WTC11 (cell line): ENCODE measurements around the gene MAD2L1. TPM values are rescaled to one million over a fixed set of nuclear protein-coding genes. Genes with fewer than 3 reads are reported as not detected.

Source experiments
- ATAC-seq: fragments of 200-7000 bp; cut with Tn5 transposase; 2 replicates; pipeline ENCODE4 v1.10.0; 2021; ENCODE audit warnings: mild to moderate bottlenecking, moderate library complexity
- CTCF ChIA-PET: fragments of 300-600 bp; sonication (Branson Sonifier 250); formaldehyde crosslinking; loops from one replicate; lab custom pipeline; 2021; ENCODE audit warnings: antibody characterized with exemption; lab: Charles Lee
- POLR2A ChIA-PET: fragments of 350-600 bp; sonication (Branson Sonifier 250); formaldehyde crosslinking; loops from one replicate; lab custom pipeline; 2021; ENCODE audit warnings: antibody characterized with exemption; lab: Charles Lee
- DNase-seq: peaks from one replicate; pipeline ENCODE4 v3.0.0; 2021; ENCODE audit warnings: low spot score
- H3K27ac Mint-ChIP-seq: 2 replicates; pipeline ENCODE4 v1.8.0; 2021; ENCODE audit warnings: mixed read lengths
- H3K27me3 Mint-ChIP-seq: 2 replicates; pipeline ENCODE4 v1.8.0; 2021; ENCODE audit warnings: low read depth, mild to moderate bottlenecking, moderate library complexity, mixed read lengths
- H3K36me3 Mint-ChIP-seq: 2 replicates; pipeline ENCODE4 v1.8.0; 2021; ENCODE audit warnings: mixed read lengths
- H3K4me1 Mint-ChIP-seq: 2 replicates; pipeline ENCODE4 v1.8.0; 2022; ENCODE audit warnings: mixed read lengths
- H3K4me3 Mint-ChIP-seq: 2 replicates; pipeline ENCODE4 v1.8.0; 2021; ENCODE audit warnings: mild to moderate bottlenecking, moderate library complexity, mixed read lengths
- H3K9me3 Mint-ChIP-seq: 2 replicates; pipeline ENCODE4 v1.8.0; 2021; ENCODE audit warnings: mixed read lengths
- ATF6 ChIP-seq: sonication (generic); formaldehyde crosslinking; IDR thresholded peaks from 2 replicates; pipeline ENCODE4 v1.8.1; 2023; ENCODE audit warnings: mild to moderate bottlenecking, missing genetic modification reagents
- CBFB ChIP-seq: sonication (generic); formaldehyde crosslinking; IDR thresholded peaks from 2 replicates; pipeline ENCODE4 v1.8.1; 2022; ENCODE audit warnings: mild to moderate bottlenecking, low read depth, missing genetic modification reagents
- CDX4 ChIP-seq: fragments of 250-450 bp; sonication (Bioruptor Pico); IDR thresholded peaks from 2 replicates; pipeline ENCODE4 v1.9.0; 2021; ENCODE audit warnings: moderate library complexity, mild to moderate bottlenecking, inconsistent platforms, borderline replicate concordance
- ELF4 ChIP-seq: sonication (generic); formaldehyde crosslinking; IDR thresholded peaks from 2 replicates; pipeline ENCODE4 v1.8.1; 2022; ENCODE audit warnings: low read depth, mild to moderate bottlenecking, moderate library complexity, missing genetic modification reagents
- KAT7 ChIP-seq: sonication (generic); formaldehyde crosslinking; IDR thresholded peaks from 2 replicates; pipeline ENCODE4 v1.8.1; 2023; ENCODE audit warnings: missing genetic modification reagents, mild to moderate bottlenecking, borderline replicate concordance
- OVOL2 ChIP-seq: fragments of 250-450 bp; sonication (Bioruptor Pico); IDR thresholded peaks from 2 replicates; pipeline ENCODE4 v1.9.0; 2021; ENCODE audit warnings: mild to moderate bottlenecking, borderline replicate concordance
- SMAD4 ChIP-seq: sonication (generic); formaldehyde crosslinking; IDR thresholded peaks from 2 replicates; pipeline ENCODE4 v1.8.0; 2022; ENCODE audit warnings: mild to moderate bottlenecking, missing genetic modification reagents
- TEAD1 ChIP-seq: sonication (generic); formaldehyde crosslinking; IDR thresholded peaks from 2 replicates; pipeline ENCODE4 v1.8.0; 2022; ENCODE audit warnings: mild to moderate bottlenecking, missing genetic modification reagents
- ZBTB21 ChIP-seq: sonication (generic); formaldehyde crosslinking; IDR thresholded peaks from 2 replicates; pipeline ENCODE4 v1.8.1; 2023; ENCODE audit warnings: mild to moderate bottlenecking, missing genetic modification reagents, borderline replicate concordance
- ZNF138 ChIP-seq: sonication (generic); formaldehyde crosslinking; conservative IDR thresholded peaks from 2 replicates; pipeline ENCODE4 v1.8.1; 2022; ENCODE audit warnings: mild to moderate bottlenecking, moderate library complexity, missing genetic modification reagents
- ZNF396 ChIP-seq: fragments of 250-450 bp; sonication (Bioruptor Pico); IDR thresholded peaks from 2 replicates; pipeline ENCODE4 v1.8.0; 2021; ENCODE audit warnings: mild to moderate bottlenecking, moderate library complexity, borderline replicate concordance
- ZNF512 ChIP-seq: sonication (generic); formaldehyde crosslinking; IDR thresholded peaks from 2 replicates; pipeline ENCODE4 v1.8.1; 2022; ENCODE audit warnings: missing genetic modification reagents, borderline replicate concordance
- ZSCAN18 ChIP-seq: fragments of 250-450 bp; sonication (Bioruptor Pico); IDR thresholded peaks from 2 replicates; pipeline ENCODE4 v2.1.2; 2022; ENCODE audit warnings: mild to moderate bottlenecking, moderate library complexity
- total RNA-seq: library from RNA; stranded (reverse); gene quantifications from 3 replicates; pipeline ENCODE4 v1.2.3, GENCODE V29; 2021
- TF ChIP-seq, protein P1 (sequence below): sonication (generic); formaldehyde crosslinking; IDR thresholded peaks from 2 replicates; pipeline ENCODE4 v1.8.1; 2023; ENCODE audit warnings: mild to moderate bottlenecking, moderate library complexity, missing genetic modification reagents
- TF ChIP-seq, protein P2 (sequence below): fragments of 200-600 bp; IDR thresholded peaks from 2 replicates; pipeline ENCODE4 v1.8.0; 2022; ENCODE audit warnings: antibody characterized with exemption
- TF ChIP-seq, protein P3 (sequence below): sonication (generic); formaldehyde crosslinking; IDR thresholded peaks from 2 replicates; pipeline ENCODE4 v1.8.0; 2022; ENCODE audit warnings: mild to moderate bottlenecking, missing genetic modification reagents
- TF ChIP-seq, protein P4 (sequence below): fragments of 250-450 bp; sonication (Bioruptor Pico); IDR thresholded peaks from 2 replicates; pipeline ENCODE4 v1.8.0; 2021; ENCODE audit warnings: mild to moderate bottlenecking

MAD2L1 gene
- total RNA-seq, 1 experiment from 2014 or later, result 81.2 TPM

DNA sequence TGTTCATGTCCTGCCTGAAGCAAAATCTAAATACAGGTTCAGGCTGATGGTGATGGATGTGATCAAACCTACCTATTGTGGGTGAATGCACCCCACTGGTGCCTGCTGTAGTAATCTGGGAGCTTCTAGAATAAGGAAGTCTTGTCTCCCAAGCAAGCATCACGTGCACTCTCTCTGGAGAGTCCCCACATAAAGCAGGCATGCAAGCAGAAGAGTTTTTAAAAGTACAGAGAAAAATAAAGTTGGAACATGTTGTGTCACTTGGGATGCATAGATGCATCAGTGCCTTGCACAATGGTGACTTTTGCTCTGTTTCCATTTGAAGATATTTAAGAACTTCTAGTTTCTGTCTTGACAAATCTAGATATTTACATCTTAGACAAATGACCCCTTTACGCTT is 54.9 kb downstream of the MAD2L1 start (continued):
- no peak for TF ChIP-seq ZSCAN18 (CRISPR knock-in tag)
- TF ChIP-seq CDX4 (CRISPR knock-in tag), result no peak
- no peak for TF ChIP-seq ZNF138 (CRISPR knock-in tag)
- TF ChIP-seq, protein P1, sequence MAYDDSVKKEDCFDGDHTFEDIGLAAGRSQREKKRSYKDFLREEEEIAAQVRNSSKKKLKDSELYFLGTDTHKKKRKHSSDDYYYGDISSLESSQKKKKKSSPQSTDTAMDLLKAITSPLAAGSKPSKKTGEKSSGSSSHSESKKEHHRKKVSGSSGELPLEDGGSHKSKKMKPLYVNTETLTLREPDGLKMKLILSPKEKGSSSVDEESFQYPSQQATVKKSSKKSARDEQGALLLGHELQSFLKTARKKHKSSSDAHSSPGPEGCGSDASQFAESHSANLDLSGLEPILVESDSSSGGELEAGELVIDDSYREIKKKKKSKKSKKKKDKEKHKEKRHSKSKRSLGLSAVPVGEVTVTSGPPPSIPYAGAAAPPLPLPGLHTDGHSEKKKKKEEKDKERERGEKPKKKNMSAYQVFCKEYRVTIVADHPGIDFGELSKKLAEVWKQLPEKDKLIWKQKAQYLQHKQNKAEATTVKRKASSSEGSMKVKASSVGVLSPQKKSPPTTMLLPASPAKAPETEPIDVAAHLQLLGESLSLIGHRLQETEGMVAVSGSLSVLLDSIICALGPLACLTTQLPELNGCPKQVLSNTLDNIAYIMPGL (CRISPR knock-in tag), result no peak
- no peak for TF ChIP-seq ZNF512 (CRISPR knock-in tag)
- TF ChIP-seq, protein P2, sequence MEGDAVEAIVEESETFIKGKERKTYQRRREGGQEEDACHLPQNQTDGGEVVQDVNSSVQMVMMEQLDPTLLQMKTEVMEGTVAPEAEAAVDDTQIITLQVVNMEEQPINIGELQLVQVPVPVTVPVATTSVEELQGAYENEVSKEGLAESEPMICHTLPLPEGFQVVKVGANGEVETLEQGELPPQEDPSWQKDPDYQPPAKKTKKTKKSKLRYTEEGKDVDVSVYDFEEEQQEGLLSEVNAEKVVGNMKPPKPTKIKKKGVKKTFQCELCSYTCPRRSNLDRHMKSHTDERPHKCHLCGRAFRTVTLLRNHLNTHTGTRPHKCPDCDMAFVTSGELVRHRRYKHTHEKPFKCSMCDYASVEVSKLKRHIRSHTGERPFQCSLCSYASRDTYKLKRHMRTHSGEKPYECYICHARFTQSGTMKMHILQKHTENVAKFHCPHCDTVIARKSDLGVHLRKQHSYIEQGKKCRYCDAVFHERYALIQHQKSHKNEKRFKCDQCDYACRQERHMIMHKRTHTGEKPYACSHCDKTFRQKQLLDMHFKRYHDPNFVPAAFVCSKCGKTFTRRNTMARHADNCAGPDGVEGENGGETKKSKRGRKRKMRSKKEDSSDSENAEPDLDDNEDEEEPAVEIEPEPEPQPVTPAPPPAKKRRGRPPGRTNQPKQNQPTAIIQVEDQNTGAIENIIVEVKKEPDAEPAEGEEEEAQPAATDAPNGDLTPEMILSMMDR, result no peak
- TF ChIP-seq CBFB, result no peak
- TF ChIP-seq ELF4 (CRISPR knock-in tag), result no peak
- TF ChIP-seq ZBTB21, result no peak
- no peak for TF ChIP-seq ZNF396 (CRISPR knock-in tag)
- TF ChIP-seq SMAD4 (CRISPR knock-in tag), result no peak
- TF ChIP-seq, protein P3, sequence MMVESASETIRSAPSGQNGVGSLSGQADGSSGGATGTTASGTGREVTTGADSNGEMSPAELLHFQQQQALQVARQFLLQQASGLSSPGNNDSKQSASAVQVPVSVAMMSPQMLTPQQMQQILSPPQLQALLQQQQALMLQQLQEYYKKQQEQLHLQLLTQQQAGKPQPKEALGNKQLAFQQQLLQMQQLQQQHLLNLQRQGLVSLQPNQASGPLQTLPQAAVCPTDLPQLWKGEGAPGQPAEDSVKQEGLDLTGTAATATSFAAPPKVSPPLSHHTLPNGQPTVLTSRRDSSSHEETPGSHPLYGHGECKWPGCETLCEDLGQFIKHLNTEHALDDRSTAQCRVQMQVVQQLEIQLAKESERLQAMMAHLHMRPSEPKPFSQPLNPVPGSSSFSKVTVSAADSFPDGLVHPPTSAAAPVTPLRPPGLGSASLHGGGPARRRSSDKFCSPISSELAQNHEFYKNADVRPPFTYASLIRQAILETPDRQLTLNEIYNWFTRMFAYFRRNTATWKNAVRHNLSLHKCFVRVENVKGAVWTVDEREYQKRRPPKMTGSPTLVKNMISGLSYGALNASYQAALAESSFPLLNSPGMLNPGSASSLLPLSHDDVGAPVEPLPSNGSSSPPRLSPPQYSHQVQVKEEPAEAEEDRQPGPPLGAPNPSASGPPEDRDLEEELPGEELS, result no peak

DNA sequence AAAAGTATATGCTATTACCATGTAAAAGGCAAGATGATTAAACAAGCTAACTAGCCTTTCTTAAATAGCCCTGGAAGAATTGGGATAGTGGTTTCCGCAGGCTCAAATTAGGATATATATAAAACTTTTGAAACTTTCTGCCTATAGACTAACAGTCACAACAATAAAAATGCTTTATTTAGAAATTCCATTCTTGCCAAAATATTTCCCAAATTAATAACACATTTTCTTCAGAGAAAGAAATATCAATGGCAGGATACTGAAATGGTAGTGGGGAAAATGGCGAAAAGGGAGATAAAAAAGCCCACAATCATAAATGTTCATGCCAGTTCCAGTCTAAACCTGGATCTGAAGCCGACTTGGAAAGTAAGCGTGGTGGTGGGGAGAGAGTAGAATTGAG is 56.0 kb downstream of the MAD2L1 start:
- CTCF ChIA-PET, result no interaction called here

More for the DNA sequence above, 56.0 kb downstream of the MAD2L1 start:
- POLR2A ChIA-PET, result no interaction called here
- TF ChIP-seq ATF6 (CRISPR knock-in tag) (no peak), TEAD1 (no peak), ZBTB21 (no peak), KAT7 (CRISPR knock-in tag) (no peak), OVOL2 (no peak)
- TF ChIP-seq, protein P4, sequence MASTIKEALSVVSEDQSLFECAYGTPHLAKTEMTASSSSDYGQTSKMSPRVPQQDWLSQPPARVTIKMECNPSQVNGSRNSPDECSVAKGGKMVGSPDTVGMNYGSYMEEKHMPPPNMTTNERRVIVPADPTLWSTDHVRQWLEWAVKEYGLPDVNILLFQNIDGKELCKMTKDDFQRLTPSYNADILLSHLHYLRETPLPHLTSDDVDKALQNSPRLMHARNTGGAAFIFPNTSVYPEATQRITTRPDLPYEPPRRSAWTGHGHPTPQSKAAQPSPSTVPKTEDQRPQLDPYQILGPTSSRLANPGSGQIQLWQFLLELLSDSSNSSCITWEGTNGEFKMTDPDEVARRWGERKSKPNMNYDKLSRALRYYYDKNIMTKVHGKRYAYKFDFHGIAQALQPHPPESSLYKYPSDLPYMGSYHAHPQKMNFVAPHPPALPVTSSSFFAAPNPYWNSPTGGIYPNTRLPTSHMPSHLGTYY, result no peak
- peaks cover 96% of the 10 kb centered on the region for H3K27me3 Mint-ChIP-seq
- DNase-seq, result no peak
- peaks cover 15% of the 10 kb centered on the region for H3K36me3 Mint-ChIP-seq
- H3K4me1 Mint-ChIP-seq, result no peaks in the 10 kb centered on the region
- H3K9me3 Mint-ChIP-seq, result peaks cover 47% of the 10 kb centered on the region
- H3K4me3 Mint-ChIP-seq, result no peak overlapping the region
- ATAC-seq, result no peak
- no peak overlapping the region for H3K27ac Mint-ChIP-seq
